NCI-H446 treated with DMSO at 0.1 percent for 48 hours (cell line): ENCODE data around the gene UBAC1.
"Not testable (repeated sequence)": the region's sequence is repeated elsewhere in the genome, so short reads cannot be mapped to it uniquely, and the experiment has no call there.

Source experiments
- DNase-seq: peaks from one replicate; lab custom pipeline; 2025; lab: John Stamatoyannopoulos, UW

Gene UBAC1

GRCh38 chr9:135901826-135902225 is 59.3 kb downstream of the UBAC1 start:
- DNase-seq = no peak

GRCh38 chr9:135901031-135901758 is 60.0 kb downstream of the UBAC1 start:
- no peak for DNase-seq

- DNase-seq = no peak
These were observed 62.4 kb downstream of the UBAC1 start for GRCh38 chr9:135898634-135899407.

- no peak for DNase-seq
These were observed 64.5 kb downstream of the UBAC1 start for GRCh38 chr9:135896626-135897025.

GRCh38 chr9:135896205-135896604 is 65.0 kb downstream of the UBAC1 start:
- no peak for DNase-seq

GRCh38 chr9:135895202-135895848 is 65.8 kb downstream of the UBAC1 start:
- DNase-seq = no peak

- DNase-seq = no peak
These were observed 68.1 kb downstream of the UBAC1 start for GRCh38 chr9:135893104-135893503.

GRCh38 chr9:135892327-135892726 is 68.8 kb downstream of the UBAC1 start:
- not testable (repeated sequence) for DNase-seq

GRCh38 chr9:135891027-135891631 is 70.0 kb downstream of the UBAC1 start:
- DNase-seq = no peak

GRCh38 chr9:135890190-135891026 is 70.8 kb downstream of the UBAC1 start:
- no peak for DNase-seq

GRCh38 chr9:135889564-135890189 is 71.5 kb downstream of the UBAC1 start:
- no peak for DNase-seq

- no peak for DNase-seq
These were observed 72.3 kb downstream of the UBAC1 start for GRCh38 chr9:135888766-135889394.

GRCh38 chr9:135888126-135888765 is 72.9 kb downstream of the UBAC1 start:
- no peak for DNase-seq

GRCh38 chr9:135887585-135888050 is 73.6 kb downstream of the UBAC1 start:
- DNase-seq = no peak

- no peak for DNase-seq
These were observed 74.1 kb downstream of the UBAC1 start for GRCh38 chr9:135887021-135887507.

- DNase-seq = no peak
These were observed 74.8 kb downstream of the UBAC1 start for GRCh38 chr9:135886147-135886981.

GRCh38 chr9:135885100-135885853 is 75.9 kb downstream of the UBAC1 start:
- DNase-seq = no peak
